Measurements from ENCODE around the gene HOXA7.

Gene HOXA7

GRCh38 chr7:27147199-27148030 is 9.1 kb downstream of the HOXA7 start, which contains the start of gene HOXA6:
TSS of gene HOXA6 (minus strand) at chr7:27147774. CDS start at chr7:27147749, 25 bp downstream.
- DNase-seq (ENCODE audit: insufficient read length, low spot score) = no peak
- TF ChIP-seq POU2F2 (IDR thresholded peaks at IDR 0.05; ENCODE audit: low read depth, low read length) (no peak), POLR2A (IDR thresholded peaks at IDR 0.05; ENCODE audit: low read depth, low read length) (no peak), PAX5 (IDR thresholded peaks at IDR 0.05; ENCODE audit: insufficient read depth, low read length, severe bottlenecking) (no peak), TAF1 (IDR thresholded peaks at IDR 0.05; ENCODE audit: low read depth, low read length) (no peak), SPI1 (IDR thresholded peaks at IDR 0.05; ENCODE audit: low read depth, low read length) (no peak), POLR2AphosphoS5 (IDR thresholded peaks at IDR 0.05; ENCODE audit: low read depth, low read length) (no peak)
- FAIRE-seq = no peak

DNA sequence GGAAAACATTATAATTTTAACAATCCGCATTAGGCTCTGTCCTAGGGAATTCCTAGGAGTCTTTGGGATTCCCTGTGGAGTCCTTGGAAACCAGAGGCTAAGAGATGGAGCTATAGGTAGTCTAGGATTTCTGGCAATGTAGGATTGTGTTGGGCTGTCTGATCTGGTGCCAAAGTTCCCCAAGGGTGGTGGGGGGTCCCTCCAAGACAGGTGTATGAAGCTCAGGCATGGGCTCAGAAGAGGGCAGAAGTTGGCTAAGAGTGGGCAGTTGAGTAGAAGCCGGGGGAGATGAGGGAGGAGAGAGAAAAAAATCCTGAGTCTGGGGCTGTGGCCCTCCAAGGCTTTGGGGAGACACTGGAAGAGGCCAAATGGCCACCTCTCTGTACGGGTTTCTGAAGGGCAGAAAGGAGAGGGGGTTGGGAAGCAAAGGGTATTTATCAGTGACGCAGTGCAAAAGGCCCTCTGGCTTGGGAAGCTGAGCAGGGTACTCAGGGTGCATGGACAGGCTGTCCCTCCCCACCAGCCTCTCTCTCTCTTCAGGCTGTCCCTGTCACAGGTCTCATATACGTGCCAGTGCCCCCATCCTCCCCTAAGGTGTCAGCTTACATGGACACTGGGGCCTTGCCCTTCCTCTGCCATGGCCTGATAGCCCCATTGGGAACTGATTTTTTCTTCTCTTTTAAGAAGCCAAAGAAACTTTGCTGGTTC is 9.8 kb downstream of the HOXA7 start:
- TF ChIP-seq TAF1 (IDR thresholded peaks at IDR 0.05; ENCODE audit: low read depth, low read length) (no peak), POLR2A (IDR thresholded peaks at IDR 0.05; ENCODE audit: low read depth, low read length) (no peak), POU2F2 (IDR thresholded peaks at IDR 0.05; ENCODE audit: low read depth, low read length) (no peak), POLR2AphosphoS5 (IDR thresholded peaks at IDR 0.05; ENCODE audit: low read depth, low read length) (no peak), SPI1 (IDR thresholded peaks at IDR 0.05; ENCODE audit: low read depth, low read length) (no peak), PAX5 (IDR thresholded peaks at IDR 0.05; ENCODE audit: insufficient read depth, low read length, severe bottlenecking) (no peak)
- FAIRE-seq (no peak), DNase-seq (ENCODE audit: insufficient read length, low spot score) (no peak)

DNA sequence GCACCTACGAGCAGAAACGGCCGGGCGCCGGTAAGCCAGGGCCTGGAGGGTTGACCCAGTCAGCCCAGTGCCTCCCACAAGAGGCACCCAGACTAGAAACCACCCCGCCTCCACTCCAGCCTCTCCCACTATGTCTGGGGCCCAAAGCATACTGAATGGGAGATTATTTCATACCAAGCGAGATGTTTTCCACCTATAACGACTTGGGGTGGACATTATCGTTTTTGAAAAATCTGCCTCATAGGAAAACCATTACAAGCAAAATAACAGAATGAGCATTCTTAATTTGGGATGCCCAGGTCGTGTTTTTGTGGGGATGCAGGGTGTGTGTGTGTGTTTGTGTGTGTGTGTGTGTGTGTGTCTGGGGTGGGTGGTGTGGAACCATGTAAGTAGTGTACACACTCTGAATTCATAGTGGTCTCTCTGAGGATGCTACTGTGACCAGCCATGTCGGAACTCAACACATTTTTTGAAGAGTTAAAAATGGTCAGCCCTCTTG is 10.5 kb downstream of the HOXA7 start:
- DNase-seq (ENCODE audit: insufficient read length, low spot score) = no peak
- TF ChIP-seq POLR2A (IDR thresholded peaks at IDR 0.05; ENCODE audit: low read depth, low read length) = no peak
- no peak for TF ChIP-seq PAX5 (IDR thresholded peaks at IDR 0.05; ENCODE audit: insufficient read depth, low read length, severe bottlenecking)
- TF ChIP-seq SPI1 (IDR thresholded peaks at IDR 0.05; ENCODE audit: low read depth, low read length) = no peak
- TF ChIP-seq POU2F2 (IDR thresholded peaks at IDR 0.05; ENCODE audit: low read depth, low read length) = no peak
- TF ChIP-seq POLR2AphosphoS5 (IDR thresholded peaks at IDR 0.05; ENCODE audit: low read depth, low read length) = no peak
- no peak for TF ChIP-seq TAF1 (IDR thresholded peaks at IDR 0.05; ENCODE audit: low read depth, low read length)
- FAIRE-seq = no peak

GRCh38 chr7:27145165-27145913 is 11.1 kb downstream of the HOXA7 start:
- DNase-seq (ENCODE audit: insufficient read length, low spot score) (no peak), FAIRE-seq (no peak)
- TF ChIP-seq POLR2A (IDR thresholded peaks at IDR 0.05; ENCODE audit: low read depth, low read length) (no peak), POU2F2 (IDR thresholded peaks at IDR 0.05; ENCODE audit: low read depth, low read length) (no peak), TAF1 (IDR thresholded peaks at IDR 0.05; ENCODE audit: low read depth, low read length) (no peak), POLR2AphosphoS5 (IDR thresholded peaks at IDR 0.05; ENCODE audit: low read depth, low read length) (no peak), SPI1 (IDR thresholded peaks at IDR 0.05; ENCODE audit: low read depth, low read length) (no peak), PAX5 (IDR thresholded peaks at IDR 0.05; ENCODE audit: insufficient read depth, low read length, severe bottlenecking) (no peak)

GRCh38 chr7:27144781-27145164 is 11.7 kb downstream of the HOXA7 start:
- FAIRE-seq = no peak
- TF ChIP-seq POLR2A (IDR thresholded peaks at IDR 0.05; ENCODE audit: low read depth, low read length) = no peak
- TF ChIP-seq SPI1 (IDR thresholded peaks at IDR 0.05; ENCODE audit: low read depth, low read length) = no peak
- TF ChIP-seq POU2F2 (IDR thresholded peaks at IDR 0.05; ENCODE audit: low read depth, low read length) = no peak
- no peak for TF ChIP-seq PAX5 (IDR thresholded peaks at IDR 0.05; ENCODE audit: insufficient read depth, low read length, severe bottlenecking)
- no peak for TF ChIP-seq POLR2AphosphoS5 (IDR thresholded peaks at IDR 0.05; ENCODE audit: low read depth, low read length)
- TF ChIP-seq TAF1 (IDR thresholded peaks at IDR 0.05; ENCODE audit: low read depth, low read length) = no peak
- no peak for DNase-seq (ENCODE audit: insufficient read length, low spot score)

GRCh38 chr7:27143950-27144780 is 12.3 kb downstream of the HOXA7 start:
- DNase-seq (ENCODE audit: insufficient read length, low spot score) = no peak
- FAIRE-seq = no peak
- TF ChIP-seq POLR2A (IDR thresholded peaks at IDR 0.05; ENCODE audit: low read depth, low read length) (no peak), PAX5 (IDR thresholded peaks at IDR 0.05; ENCODE audit: insufficient read depth, low read length, severe bottlenecking) (no peak), POU2F2 (IDR thresholded peaks at IDR 0.05; ENCODE audit: low read depth, low read length) (no peak), POLR2AphosphoS5 (IDR thresholded peaks at IDR 0.05; ENCODE audit: low read depth, low read length) (no peak), TAF1 (IDR thresholded peaks at IDR 0.05; ENCODE audit: low read depth, low read length) (no peak), SPI1 (IDR thresholded peaks at IDR 0.05; ENCODE audit: low read depth, low read length) (no peak)

DNA sequence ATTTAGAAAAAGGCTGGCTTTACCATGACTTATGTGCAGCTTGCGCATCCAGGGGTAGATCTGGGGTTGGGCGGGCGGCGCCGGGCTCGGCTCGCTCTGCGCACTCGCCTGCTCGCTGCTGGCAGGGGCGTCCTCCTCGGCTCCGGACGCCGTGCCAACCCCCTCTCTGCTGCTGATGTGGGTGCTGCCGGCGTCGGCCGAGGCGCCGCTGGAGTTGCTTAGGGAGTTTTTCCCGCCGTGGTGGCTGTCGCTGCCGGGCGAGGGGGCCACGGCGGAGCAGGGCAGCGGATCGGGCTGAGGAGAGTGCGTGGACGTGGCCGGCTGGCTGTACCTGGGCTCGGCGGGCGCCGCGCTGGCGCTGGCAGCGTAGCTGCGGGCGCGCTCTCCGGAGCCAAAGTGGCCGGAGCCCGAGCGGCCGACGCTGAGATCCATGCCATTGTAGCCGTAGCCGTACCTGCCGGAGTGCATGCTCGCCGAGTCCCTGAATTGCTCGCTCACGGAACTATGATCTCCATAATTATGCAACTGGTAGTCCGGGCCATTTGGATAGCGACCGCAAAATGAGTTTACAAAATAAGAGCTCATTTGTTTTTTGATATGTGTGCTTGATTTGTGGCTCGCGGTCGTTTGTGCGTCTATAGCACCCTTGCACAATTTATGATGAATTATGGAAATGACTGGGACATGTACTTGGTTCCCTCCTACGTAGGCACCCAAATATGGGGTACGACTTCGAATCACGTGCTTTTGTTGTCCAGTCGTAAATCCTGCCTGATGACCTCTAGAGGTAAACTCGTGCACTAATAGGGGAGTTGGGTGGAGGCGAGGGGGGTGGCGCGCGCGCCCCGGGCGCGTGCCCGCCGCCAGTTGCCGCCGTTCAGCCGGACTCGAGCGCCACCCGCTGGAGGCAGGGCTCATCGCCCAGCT is 13.2 kb downstream of the HOXA7 start, which contains the start of gene HOXA5:
TSS of gene HOXA5 (minus strand) at position 659 of the 927 bp plus-strand sequence. CDS start at position 585, 74 bp downstream.
- no peak for DNase-seq (ENCODE audit: insufficient read length, low spot score)

More for the DNA sequence above, 13.2 kb downstream of the HOXA7 start, which contains the start of gene HOXA5:
- TF ChIP-seq POU2F2 (IDR thresholded peaks at IDR 0.05; ENCODE audit: low read depth, low read length) (no peak), TAF1 (IDR thresholded peaks at IDR 0.05; ENCODE audit: low read depth, low read length) (no peak), PAX5 (IDR thresholded peaks at IDR 0.05; ENCODE audit: insufficient read depth, low read length, severe bottlenecking) (no peak), POLR2AphosphoS5 (IDR thresholded peaks at IDR 0.05; ENCODE audit: low read depth, low read length) (no peak), POLR2A (IDR thresholded peaks at IDR 0.05; ENCODE audit: low read depth, low read length) (no peak)
- no peak for FAIRE-seq
